Mammary epithelial cell (primary cell): ENCODE data around the gene PRRC2C.

Source experiments
- EZH2 ChIP-seq: IDR thresholded peaks from 2 replicates; pipeline ENCODE4 v1.6.1; 2012; ENCODE audit warnings: low read length, inconsistent platforms, borderline replicate concordance
- TF ChIP-seq, protein P1 (sequence below), 2 donors: IDR thresholded peaks in 1 of 2; conservative IDR thresholded peaks in 1 of 2; 2 replicates each; pipeline ENCODE4 v1.5.1; 2011 to 2012; ENCODE audit warnings: inconsistent platforms in 2 of 2, low read length in 2 of 2, mild to moderate bottlenecking in 2 of 2, control low read depth in 1 of 2, low read depth in 1 of 2; ENCODE audit not compliant: insufficient read depth in 1 of 2; ENCODE audit errors: extremely low read depth in 1 of 2

DNA sequence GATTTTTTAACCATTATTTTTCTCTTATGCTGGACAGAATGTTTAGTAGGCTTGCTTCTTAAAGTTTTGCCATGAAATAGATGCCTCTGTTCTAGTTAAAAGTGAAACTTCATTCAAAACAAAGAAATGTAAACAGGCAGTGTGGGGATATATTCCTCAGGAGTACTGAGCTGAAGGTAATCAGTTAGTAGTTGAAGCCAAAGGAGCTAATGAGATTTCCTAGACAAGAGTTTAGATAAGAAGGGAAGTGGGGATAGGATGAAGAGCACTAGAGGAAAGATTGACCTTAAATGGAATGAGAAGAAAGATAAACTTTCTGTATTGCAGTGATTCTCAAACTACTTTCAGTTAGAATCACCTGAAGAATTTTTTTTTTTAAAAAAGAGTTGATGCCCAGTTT is 23.9 kb downstream of the PRRC2C start:
- TF ChIP-seq, protein P1, sequence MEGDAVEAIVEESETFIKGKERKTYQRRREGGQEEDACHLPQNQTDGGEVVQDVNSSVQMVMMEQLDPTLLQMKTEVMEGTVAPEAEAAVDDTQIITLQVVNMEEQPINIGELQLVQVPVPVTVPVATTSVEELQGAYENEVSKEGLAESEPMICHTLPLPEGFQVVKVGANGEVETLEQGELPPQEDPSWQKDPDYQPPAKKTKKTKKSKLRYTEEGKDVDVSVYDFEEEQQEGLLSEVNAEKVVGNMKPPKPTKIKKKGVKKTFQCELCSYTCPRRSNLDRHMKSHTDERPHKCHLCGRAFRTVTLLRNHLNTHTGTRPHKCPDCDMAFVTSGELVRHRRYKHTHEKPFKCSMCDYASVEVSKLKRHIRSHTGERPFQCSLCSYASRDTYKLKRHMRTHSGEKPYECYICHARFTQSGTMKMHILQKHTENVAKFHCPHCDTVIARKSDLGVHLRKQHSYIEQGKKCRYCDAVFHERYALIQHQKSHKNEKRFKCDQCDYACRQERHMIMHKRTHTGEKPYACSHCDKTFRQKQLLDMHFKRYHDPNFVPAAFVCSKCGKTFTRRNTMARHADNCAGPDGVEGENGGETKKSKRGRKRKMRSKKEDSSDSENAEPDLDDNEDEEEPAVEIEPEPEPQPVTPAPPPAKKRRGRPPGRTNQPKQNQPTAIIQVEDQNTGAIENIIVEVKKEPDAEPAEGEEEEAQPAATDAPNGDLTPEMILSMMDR (conservative IDR thresholded peaks at IDR 0.05 in 1 of 2, IDR thresholded peaks at IDR 0.05 in 1 of 2; ENCODE audit: extremely low read depth in 1 of 2, insufficient read depth in 1 of 2, low read depth in 1 of 2, low read length in 2 of 2): no peak
- no peak for TF ChIP-seq EZH2
